ENCODE measurements around the gene PATE4.

The PATE4 gene

GRCh38 chr11:125887373-125888324 lies 54.5 kb downstream of the PATE4 start, which contains the start of gene HYLS1:
Gene HYLS1 (plus strand): TSS chr11:125887668. CDS start chr11:125899369, 11,701 bp downstream.
- DNase-seq: peak; percentile 96
